H54 (cell line): ENCODE results near the gene MYLIP.
"Not testable (repeated sequence)": the region's sequence is repeated elsewhere in the genome, so short reads cannot be mapped to it uniquely, and the experiment has no call there.

Experiments used
- DNase-seq: peaks from one replicate; pipeline ENCODE4 v3.0.0; 2011; ENCODE audit warnings: low spot score, mixed read lengths; ENCODE audit not compliant: insufficient read length
- FAIRE-seq: peaks from 3 replicates; lab custom pipeline; 2011; peaks lifted over from hg19 to GRCh38; lab: Jason Lieb, UNC
- POLR2A ChIP-seq: IDR thresholded peaks from 2 replicates; pipeline ENCODE4 v1.6.1; 2011; ENCODE audit warnings: low read depth, mild to moderate bottlenecking, low read length

Gene MYLIP

DNA sequence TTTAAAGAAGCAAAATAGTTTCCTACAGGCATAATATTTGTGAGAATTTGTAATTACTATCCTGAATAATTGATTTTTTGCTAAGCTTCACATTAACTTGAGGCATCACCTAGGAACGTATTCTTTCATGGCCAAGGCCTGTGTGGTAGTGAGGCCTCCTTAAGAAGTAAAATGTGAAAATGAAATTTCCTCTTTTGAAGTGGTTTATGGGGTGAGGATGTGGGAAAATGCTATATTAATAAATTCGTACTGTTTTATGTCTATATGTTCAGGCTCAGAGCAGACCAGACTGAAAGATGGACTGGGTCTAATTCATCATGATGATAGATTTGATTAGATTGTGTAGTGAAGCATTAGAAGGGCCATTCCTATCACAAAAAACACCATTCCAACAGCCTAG lies 33.1 kb downstream of the MYLIP start:
- FAIRE-seq (no peak), DNase-seq (no peak)
- no peak for TF ChIP-seq POLR2A

DNA sequence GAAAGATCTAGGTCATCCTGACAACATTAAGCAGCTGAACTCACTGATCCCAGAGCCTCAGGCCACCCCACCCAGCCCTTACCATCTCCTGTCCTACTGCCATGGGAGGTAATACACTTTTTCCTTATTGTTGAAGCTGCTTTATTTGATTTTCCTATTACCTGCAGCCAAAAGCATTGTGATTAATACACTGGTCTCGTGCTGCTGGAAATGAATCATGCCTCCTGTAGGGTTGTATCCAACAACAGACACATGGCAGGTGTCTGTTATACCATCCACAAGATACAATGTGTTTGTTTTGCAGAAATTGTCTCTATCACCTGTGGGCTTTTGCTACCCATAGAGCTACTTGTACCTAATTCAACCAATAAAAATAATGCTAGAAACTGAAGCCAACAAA lies 34.2 kb downstream of the MYLIP start:
- DNase-seq = no peak
- no peak for TF ChIP-seq POLR2A
- FAIRE-seq = no peak

DNA sequence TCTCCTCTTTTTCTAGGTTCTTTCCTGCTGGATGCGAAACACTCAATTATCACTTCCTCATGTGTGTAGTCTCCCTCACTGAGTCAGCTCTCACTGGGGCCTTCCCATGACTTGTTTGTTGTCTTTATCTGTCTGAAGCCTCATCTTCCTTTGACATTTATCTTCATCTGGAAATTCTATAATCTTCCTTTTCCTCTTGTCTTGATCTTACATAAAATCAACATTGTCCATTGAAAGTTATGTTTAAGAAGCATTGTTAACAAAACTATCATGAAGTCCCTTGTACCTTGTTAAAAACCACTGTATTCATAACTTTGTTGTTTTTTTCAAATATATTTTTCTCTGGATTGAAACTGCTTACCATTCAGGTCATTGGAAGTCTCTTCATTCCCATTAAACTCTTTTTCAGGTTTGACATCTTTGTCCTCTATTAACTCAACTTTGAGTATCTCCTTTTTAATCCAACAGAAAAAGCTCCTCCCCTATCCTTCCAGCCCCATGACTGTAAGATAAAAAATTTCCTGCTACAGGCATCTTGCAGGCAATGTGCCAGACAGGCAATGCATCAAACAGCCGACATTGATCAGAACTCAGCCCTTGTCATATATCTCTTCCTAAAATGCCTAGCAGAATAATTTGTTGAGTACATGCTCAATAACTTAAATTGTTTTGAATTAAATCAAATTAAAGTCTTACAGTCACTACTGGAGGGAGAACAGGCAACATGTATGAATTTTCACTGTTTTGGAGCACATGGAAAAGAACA lies 34.8 kb downstream of the MYLIP start:
- TF ChIP-seq POLR2A = no peak
- no peak for FAIRE-seq
- DNase-seq = no peak

DNA sequence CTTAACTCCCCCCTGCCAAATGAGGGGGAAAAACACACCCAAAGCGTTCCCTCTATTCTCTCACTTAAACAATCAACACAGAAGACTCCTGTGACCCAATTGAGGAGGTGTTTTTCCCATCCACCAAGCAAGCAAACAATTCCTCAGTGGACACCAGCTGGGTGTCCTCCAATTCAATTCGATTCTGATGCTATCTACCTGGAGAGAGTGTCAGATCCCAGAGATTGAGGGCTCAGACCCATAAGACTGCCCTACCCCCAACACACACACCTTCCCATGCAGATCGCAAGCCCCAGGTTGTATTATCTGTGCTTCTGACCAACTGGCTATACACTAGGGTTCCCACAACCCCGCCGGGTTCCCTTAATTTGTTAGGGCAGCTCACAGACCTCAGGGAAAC lies 36.8 kb downstream of the MYLIP start:
- DNase-seq = no peak
- no peak for TF ChIP-seq POLR2A
- FAIRE-seq = no peak

DNA sequence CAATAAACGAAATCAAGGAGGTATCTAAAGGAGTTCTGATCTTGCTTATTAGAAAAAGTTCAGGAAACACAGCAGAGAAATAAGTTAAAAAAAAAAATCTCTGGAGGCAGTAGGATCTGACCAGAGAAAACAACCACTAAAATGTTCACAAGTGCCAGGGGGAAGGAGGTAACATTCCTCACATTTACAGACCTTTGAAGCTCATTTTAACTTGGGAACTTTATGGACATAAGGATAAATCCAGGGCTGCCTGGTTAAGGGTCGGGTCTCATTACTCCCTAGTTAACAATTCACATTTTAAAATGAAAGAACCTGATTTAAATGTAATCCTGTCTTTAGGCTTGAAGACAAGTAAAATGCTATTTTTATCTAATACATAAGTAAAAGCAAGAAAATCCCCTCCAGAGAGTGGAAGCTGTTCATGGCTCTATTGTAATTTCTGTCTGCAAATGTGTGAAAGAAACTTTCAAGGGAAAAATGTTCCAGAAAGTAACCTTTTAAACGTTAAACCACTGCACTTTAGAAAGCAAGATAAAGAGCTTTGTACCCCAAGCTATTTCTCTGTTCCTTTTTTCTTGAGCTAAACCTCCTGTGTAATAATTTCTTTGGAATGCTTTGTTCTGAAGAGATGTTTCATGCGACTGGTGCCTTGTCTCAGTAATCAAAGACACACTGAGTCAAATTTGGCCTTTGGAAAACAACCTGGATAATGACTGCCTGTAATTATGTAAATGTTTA lies 38.2 kb downstream of the MYLIP start:
- no peak for TF ChIP-seq POLR2A
- FAIRE-seq (no peak), DNase-seq (no peak)

GRCh38 chr6:16168121-16168520 lies 39.2 kb downstream of the MYLIP start:
- no peak for DNase-seq
- TF ChIP-seq POLR2A = no peak
- FAIRE-seq = no peak

GRCh38 chr6:16168858-16169257 lies 40.0 kb downstream of the MYLIP start:
- TF ChIP-seq POLR2A = no peak
- DNase-seq = no peak
- no peak for FAIRE-seq

DNA sequence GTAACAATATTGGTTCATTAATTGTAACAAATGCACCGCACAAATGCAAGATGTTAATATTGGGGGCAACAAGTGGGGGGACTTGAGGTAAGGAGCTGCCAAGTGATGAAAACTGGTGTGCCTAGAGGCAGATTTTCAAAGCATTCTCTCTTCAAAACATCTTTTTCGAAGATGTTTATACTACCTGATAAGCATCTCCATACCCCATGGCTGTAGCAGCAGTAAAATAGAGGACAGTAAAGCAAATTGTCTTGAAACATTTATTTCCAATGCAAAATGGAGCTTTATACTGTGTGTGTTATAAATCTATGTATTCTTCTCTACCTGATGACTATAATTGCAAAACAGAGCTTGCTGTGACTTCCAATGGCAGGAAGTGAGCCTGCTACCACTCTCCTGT lies 42.5 kb downstream of the MYLIP start:
- no peak for TF ChIP-seq POLR2A
- FAIRE-seq (no peak), DNase-seq (no peak)

DNA sequence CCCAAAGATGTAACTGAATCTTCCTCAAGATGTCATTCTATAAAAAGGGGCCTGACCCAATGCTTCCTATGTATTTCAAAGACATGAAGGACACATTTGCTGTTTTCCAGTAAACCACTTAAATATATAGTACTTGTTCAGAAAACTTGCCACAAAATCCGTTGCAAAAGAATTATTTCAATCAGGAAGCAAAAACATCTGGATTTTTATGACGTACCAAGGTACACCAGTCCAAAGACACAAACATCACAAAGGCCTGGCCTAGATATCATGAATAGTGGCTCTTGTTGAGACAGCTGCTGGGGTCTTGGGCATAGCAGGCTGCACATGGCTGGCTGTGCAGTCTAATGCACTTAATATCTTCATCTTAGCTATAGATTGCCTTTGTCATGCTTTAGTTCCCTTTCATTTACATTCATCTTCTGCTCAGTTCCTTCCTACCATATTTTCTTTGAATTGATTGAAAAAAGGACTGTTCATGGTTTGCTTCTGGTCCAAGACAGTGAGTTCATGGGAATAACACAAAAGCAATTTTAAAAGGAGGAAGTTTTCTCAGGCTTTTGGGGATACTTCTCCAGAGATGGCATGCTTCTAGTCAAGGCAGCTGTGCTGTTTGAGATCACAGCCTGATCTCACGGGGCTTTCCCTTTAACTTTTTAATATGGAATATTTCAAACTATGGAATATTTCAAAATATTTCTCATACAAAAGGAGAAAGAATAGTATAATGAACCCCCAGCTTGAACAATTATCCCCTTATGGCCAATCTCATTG lies 44.5 kb downstream of the MYLIP start:
- no peak for TF ChIP-seq POLR2A
- FAIRE-seq (no peak), DNase-seq (no peak)

DNA sequence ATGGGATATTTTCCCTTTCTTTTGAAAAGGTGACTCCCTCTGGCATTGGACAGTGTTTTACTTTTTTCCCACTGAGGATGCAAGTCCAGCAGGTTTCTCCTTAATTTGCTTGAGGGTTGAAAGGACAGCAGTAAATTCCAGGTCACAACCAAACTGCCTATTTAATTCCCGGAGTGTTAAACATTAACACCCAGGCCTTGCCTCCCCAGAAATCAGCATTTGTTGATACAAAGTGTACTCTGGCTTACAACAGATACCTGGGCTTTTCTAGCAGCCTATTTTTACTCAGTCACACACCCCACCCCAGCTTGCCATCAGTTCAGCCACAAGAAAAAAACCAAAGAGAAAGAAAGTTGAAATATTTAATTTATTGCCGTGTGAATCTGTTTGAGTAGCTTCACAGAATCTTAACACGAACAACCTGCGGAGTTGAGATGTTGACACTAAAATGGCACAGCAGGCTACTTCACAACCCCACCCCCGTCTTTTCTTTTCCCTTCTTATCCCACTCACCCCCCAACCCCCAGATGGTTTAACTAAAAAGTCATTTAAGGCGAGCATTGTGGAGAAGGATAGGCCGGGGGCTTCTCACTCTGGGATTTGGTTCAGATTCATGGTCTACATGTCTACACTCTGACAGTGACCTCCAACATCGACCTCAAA lies 45.7 kb downstream of the MYLIP start:
- DNase-seq (no peak), FAIRE-seq (no peak)
- TF ChIP-seq POLR2A = no peak

DNA sequence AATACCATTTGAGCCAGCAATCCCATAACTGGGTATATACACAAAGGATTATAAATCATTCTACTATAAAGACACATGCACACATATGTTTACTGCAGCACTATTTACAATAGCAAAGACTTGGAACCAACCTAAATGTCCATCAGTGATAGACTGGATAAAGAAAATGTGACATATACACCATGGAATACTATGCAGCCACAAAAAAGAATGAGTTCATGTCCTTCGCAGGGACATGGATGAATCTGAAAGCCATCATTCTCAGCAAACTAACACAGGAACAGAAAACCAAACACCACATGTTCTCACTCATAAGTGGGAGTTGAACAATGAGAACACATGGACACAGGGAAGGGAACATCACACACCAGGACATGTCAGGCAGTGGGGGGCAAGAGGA lies 47.7 kb downstream of the MYLIP start:
- FAIRE-seq, DNase-seq: not testable (repeated sequence)

GRCh38 chr6:16177881-16178280 lies 49.0 kb downstream of the MYLIP start:
- no peak for TF ChIP-seq POLR2A
- FAIRE-seq = no peak

GRCh38 chr6:16178351-16178750 lies 49.5 kb downstream of the MYLIP start:
- no peak for TF ChIP-seq POLR2A
- FAIRE-seq (no peak), DNase-seq (no peak)

More at GRCh38 chr6:16177881-16178280, 49.0 kb downstream of the MYLIP start:
- DNase-seq = no peak

- DNase-seq (no peak), FAIRE-seq (no peak)
- no peak for TF ChIP-seq POLR2A
Observed at GRCh38 chr6:16179063-16179462, 50.2 kb downstream of the MYLIP start.
